Stimulated activated CD4-positive, alpha-beta T cell treated with anti-CD3 and anti-CD28 coated beads, Interleukin-2, amount 100 ng/mL, for 24 hours (primary cell): ENCODE results near the gene CDA.
"Not testable (repeated sequence)": the region's sequence is repeated elsewhere in the genome, so short reads cannot be mapped to it uniquely, and the experiment has no call there.

Experiments used
- DNase-seq, 2 donors: peaks; one replicate each; pipeline ENCODE4 v3.0.0-alpha.2; 2020

CDA gene

DNA sequence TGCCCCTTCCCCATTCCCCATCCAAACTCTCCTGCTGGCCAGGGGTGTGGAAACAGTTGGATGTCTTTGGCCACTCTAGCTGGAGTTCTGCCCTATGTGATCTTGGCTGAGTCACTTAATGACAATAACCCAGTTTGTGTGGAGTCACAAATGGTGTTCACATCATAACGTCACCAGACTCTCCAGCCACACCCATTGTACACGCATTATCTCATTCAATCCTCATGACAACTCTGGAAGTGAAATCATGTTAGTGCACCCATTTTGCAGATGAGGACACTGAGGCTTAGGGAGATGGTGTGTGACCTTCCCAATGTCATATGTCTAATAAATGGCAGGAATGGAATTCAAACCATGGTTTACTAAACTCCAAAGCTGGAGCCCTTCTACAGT is 1.2 kb upstream of the CDA start:
- DNase-seq: no peak

GRCh38 chr1:20589331-20590278 is 708 bp downstream of the CDA start:
- no peak for DNase-seq

DNA sequence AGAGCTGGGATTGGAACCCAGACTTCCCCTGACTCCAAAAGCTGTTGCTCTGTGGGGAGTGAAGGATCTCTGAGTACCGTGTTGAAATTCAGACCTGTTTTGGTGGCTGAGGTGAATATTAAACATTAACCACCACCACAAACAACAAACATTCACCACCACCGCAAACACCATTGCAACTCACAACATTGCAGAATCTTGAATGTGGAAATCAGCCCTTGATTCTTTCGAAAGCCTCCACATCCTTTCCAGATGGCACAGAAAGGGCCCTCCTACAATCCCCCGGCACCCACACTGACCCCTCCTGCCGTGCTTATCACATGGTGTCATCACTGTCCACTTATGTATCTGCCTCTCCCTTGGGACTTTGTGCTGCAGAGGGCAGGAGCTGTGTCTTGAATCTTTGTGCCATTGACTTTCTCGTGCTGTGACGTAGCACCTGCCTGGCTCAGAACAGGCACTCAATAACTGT is 1.4 kb downstream of the CDA start:
- no peak for DNase-seq

GRCh38 chr1:20593756-20594155 is 4.9 kb downstream of the CDA start:
- no peak for DNase-seq

DNA sequence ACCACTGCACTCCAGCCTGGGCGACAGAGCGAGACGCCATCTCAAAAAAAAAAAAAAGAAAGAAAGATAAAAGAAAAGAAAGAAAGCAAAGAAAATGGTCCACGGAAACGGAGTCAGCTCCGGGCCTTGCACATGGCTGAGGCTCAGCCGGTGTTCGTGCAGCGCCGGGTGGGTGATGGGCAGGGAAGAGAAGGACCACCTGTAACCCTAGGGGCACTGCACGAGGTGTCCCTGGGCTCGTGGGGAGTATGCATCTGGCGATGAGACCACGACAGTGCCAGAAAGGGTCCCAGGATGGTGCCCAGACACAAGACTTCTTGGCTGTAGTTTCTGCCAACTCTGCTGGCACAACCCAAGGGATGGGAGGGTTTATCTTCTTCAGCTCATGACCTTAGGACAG is 5.8 kb downstream of the CDA start:
- DNase-seq: no peak

DNA sequence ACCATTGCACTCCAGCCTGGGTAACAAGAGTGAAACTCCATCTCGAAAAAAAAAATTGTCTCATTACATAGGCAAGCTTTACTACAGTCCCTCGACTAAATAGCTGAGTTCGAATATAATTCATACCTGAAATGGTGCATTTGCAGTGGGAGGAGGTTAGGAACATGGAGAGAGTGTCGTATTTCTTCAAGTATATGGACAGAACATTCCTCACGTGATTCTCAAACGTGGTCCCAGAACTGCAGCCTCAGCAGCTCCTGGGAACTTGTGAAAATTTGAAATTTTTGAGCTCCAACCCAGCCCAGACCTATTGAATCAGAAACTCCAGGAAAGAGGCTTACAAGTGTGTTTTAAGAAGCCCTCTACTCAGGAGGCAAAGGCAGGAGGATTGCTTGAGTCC is 7.2 kb downstream of the CDA start:
- DNase-seq: no peak

- no peak for DNase-seq
Measured at GRCh38 chr1:20597650-20598049, 8.8 kb downstream of the CDA start.

DNA sequence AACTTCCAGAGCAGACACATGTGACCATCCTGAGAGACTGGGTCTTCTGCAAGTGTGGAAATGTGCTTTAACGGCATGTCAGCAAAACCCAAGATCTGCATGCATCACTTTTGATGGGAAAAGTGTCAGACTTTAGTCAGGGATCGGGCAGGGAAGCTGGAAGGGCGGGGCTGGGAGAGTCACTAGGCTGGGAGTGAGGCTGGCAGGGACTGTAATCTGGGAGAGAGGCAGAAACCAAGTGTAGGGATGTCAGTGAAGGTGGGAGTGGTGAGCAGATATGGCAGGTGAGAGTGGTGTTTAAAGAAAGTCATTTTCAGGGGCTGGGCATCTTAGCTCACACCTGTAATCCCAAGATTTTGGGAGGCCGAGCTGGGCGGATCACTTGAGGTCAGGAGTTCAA is 11.3 kb downstream of the CDA start:
- no peak for DNase-seq

- DNase-seq: no peak
Measured at GRCh38 chr1:20601129-20601825, 12.4 kb downstream of the CDA start.

DNA sequence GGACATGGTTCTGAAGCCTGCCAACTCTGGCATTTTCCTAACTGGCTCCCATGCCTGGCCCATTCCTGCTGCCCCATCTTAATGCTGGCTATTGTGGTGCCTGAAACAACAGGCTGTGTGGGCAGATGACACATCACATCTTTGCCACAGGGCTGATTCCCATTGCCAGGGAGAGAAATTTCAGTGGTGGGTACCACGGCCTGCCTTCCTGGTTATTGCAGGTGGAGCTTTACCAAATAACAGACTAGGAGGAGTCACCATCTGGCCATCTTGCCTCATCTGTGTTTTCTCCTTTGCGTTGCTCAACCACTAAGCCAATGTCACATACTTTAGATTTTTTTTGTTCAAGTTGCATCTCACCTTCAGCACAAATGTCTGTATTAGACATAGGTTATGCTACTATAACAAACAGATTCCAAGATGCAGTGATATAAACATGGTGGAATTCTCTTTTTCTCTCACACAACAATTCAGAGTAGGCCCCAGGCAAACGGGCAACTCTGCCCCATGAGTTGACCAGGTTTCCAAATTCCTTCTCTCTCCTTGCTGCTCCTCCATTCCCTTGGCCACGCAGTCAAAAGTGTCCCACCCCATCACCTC is 14.1 kb downstream of the CDA start:
- no peak for DNase-seq

DNA sequence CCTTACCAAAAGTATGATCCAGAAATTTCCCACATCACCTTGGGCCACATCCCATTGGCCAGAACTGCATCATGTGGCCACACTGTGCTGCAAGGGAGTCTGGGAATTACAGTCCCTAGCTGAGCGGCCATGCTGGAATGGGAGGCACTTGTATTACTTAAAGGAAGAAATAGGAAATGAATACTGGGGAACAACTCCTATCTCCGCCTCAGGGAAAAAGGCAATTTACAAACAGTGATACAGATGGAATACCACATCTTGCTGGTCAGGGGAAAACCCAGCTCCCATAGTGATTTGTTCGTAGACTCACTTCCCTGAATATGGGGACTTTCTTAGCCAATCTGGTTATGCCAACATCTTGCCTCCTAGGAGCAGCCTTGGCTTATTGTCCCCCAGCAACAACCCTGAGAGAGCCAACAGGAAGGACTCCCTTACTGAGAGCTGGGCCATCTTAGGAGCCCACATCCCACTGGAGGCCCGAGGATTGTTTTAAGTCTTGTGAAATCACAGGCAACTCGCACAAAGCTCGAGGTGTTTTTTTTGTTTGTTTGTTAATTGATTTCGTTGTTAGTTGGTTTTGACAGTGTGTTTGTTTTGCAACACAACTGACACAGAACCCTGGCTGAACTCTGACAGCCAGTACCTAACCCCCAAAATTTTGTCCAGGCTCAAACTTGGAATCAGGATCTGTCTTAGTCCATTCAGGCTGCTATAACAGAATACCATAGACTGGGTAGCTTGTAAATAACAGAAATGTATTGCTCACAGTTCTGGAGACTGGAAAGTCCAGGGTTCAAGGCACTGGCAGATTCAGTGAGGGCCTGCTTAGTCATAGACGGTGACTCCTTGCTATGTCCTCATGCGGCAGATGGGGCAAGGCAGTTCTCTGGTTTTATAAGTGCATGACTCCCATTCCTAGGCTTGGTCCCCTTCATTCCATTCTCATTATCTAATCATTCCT is 14.9 kb downstream of the CDA start:
- no peak for DNase-seq

DNA sequence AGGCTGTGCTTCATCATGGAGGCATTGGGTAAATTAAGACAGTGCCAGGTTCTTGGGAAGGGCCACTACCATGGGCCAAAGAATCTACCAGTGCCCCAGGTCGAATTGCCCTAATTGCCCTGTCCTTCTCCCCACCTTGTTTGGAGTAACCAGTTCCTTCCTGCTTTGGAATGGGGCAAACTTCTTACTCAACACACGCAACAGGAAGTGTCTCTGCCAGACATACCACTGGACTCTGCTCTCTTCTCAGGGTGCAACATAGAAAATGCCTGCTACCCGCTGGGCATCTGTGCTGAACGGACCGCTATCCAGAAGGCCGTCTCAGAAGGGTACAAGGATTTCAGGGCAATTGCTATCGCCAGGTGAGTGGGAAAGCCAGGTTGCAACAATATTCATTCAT is 15.8 kb downstream of the CDA start:
- DNase-seq: no peak

DNA sequence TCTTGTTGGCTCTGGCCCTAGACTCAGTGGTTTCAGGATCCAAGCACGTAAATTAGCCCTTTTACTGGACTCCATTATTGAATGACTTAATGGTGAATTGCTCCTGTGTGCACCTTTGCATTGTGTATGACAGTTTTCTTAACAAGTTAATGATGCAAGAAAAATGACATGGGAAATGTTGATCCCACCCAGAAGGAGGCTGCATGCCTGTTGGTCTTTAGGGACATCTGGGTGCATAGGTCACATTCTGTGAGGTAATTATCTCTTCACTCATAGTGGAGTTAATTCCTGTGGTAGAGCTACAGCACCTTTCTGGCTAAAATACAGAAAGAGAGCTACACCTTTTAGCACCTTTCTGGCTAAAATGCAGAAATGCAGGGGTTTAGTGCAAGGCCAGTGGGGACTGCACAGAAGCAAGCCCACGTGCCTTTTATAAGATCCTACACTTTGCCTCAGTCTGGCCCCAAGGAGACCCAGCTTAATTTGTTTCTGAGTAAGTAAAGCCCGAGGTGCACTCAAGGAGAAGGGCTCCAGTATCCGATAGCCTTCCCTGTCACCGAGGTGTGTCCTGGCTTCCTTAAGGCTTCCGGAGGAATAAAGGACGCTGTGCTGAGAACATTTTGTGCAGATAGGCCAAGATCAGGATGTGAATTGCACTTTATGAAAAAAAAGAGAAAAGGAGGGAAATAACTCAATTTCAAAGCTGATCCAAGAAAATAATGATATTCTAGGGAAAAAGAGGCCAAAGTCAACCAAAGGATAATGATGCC is 18.1 kb downstream of the CDA start:
- not testable (repeated sequence) for DNase-seq

GRCh38 chr1:20609541-20609940 is 20.6 kb downstream of the CDA start:
- no peak for DNase-seq

GRCh38 chr1:20610970-20611369 is 22.1 kb downstream of the CDA start:
- DNase-seq: no peak

DNA sequence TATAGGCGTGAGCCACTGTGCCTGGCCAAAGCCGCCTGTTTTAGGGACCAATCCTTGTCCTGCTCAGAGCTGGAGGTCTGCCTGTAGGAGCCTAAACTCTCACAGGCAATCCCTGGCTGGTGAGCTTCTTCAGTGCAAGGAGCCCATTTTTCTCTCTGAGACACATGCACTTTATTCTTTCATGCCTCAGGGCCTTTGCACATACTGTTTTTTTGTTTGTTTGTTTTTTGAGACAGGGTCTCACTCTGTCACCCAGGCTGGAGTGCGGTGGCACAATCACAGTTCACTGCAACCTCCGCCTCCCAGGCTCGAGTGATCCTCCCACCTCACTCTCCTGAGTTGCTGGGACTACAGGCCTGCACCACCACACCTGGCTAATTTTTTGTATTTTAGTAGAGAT is 22.8 kb downstream of the CDA start:
- no peak for DNase-seq

DNA sequence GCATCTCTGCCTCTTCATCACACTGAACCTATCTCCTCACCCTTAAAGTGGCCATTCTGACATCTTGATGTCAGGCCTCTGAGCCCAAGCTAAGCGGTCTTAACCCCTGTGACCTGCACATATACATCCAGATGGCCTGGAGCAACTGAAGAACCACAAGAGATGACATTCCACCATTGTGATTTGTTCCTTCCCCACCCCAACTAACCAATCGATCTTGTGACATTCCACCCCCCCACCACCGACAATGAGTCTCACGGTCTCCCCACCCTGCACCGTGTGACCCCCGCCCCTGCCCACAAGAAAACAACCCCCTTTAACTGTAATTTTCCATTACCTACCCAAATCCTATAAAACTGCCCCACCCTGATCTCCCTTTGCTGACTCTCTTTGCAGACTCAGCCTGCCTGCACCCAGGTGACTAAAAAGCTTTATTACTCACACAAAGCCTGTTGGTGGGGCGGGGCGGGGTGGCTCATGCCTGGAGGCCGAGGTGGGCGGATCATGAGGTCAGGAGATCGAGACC is 23.4 kb downstream of the CDA start:
- DNase-seq: no peak

- no peak for DNase-seq
Measured at GRCh38 chr1:20614131-20614579, 25.3 kb downstream of the CDA start.

GRCh38 chr1:20615946-20616846 is 27.3 kb downstream of the CDA start:
- DNase-seq: no peak

GRCh38 chr1:20616847-20617487 is 28.1 kb downstream of the CDA start:
- DNase-seq: no peak
